T-helper 17 cell (primary cell): ENCODE results near the gene KIAA1958. TPM values are rescaled to one million over a fixed set of nuclear protein-coding genes. Genes with fewer than 3 reads are reported as not detected.
A peak's percentile ranks its signal among the peaks of the same experiment; 100 is the strongest.
"Not testable (repeated sequence)": the region's sequence is repeated elsewhere in the genome, so short reads cannot be mapped to it uniquely, and the experiment has no call there.

Experiments used
- ATAC-seq: fragments of 150-1000 bp; cut with Tn5 transposase; 2 replicates; pipeline ENCODE4 v1.10.0; 2021; ENCODE audit warnings: mild to moderate bottlenecking, moderate library complexity
- DNase-seq, 3 donors: peaks; one replicate each; pipeline versions ENCODE4 v3.0.0 to v3.0.0-alpha.2; 2020 to 2021
- H3K9me3 ChIP-seq: one replicate; pipeline ENCODE4 v1.7.0; 2013; ENCODE audit warnings: low read length, mild to moderate bottlenecking; ENCODE audit not compliant: control insufficient read depth, poor library complexity, severe bottlenecking
- H3K27ac Mint-ChIP-seq: one replicate; pipeline ENCODE4 v1.8.0; 2022; ENCODE audit warnings: mild to moderate bottlenecking, moderate library complexity, mixed read lengths
- H3K27me3 Mint-ChIP-seq: one replicate; pipeline ENCODE4 v1.8.0; 2022; ENCODE audit warnings: mixed read lengths
- H3K36me3 Mint-ChIP-seq: one replicate; pipeline ENCODE4 v1.8.0; 2022; ENCODE audit warnings: low read depth, mixed read lengths
- H3K4me1 Mint-ChIP-seq: one replicate; pipeline ENCODE4 v1.8.0; 2022; ENCODE audit warnings: mild to moderate bottlenecking, mixed read lengths
- H3K4me3 Mint-ChIP-seq: one replicate; pipeline ENCODE4 v1.8.0; 2022; ENCODE audit warnings: mild to moderate bottlenecking, moderate library complexity, mixed read lengths
- total RNA-seq, 4 donors: library from RNA in 2 of 4; stranded (reverse) in 2 of 4; gene quantifications; one replicate each; pipeline ENCODE4 v1.2.3 and lab custom pipeline; 2022 to 2026

Gene KIAA1958
- total RNA-seq, 2 donors from 2014 or later: 2.1 to 2.8 TPM

DNA sequence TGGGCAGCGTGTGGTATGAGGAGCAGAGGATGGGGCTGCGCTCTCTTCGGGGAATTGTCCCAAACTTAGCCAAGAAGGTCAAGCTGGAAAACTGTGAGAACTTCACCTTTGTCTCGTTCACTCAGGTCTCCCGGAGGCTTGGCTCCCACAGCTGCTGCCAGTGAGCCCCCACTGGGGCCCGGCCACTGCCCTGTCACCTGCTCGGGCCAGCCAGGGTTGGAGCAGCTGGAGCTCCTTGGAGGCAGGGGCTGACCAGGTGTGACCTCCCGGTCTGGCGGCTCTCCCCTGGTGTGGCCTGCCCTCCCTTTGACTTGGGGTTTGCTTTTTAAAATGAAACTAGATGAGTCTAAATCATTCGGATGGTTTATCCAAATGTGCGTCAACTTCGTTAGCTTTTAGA, 173.3 kb downstream of the KIAA1958 start:
- ATAC-seq: no peak
- Mint-ChIP-seq H3K36me3 (no peaks in the 10 kb centered on the region), H3K27ac (no peak overlapping the region), H3K4me3 (no peak overlapping the region), H3K4me1 (no peaks in the 10 kb centered on the region), H3K27me3 (no peaks in the 10 kb centered on the region)
- DNase-seq: no peak
- H3K9me3 ChIP-seq: no peaks in the 10 kb centered on the region

DNA sequence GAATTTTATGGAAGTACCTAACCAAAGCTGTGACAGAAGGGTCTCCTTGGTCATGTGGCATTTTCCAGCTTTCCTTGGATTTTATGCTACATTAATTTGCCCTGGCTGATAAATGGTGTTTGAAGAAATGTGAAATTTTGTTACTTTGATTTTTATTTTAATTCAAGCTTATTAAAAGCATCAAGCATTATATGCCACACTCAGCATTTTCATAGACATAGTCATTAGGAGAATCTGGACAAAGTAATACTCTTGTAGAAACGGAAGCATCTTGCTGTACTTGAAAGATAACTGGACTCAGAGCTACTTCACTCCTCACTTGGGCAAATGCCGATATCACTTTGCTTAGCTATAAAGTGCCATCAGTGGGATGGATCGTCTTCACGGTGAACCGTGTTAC, 177.1 kb downstream of the KIAA1958 start:
- H3K4me1 Mint-ChIP-seq: no peaks in the 10 kb centered on the region
- H3K9me3 ChIP-seq: no peaks in the 10 kb centered on the region
- no peaks in the 10 kb centered on the region for H3K27me3 Mint-ChIP-seq
- no peak overlapping the region for H3K27ac Mint-ChIP-seq
- no peak overlapping the region for H3K4me3 Mint-ChIP-seq
- H3K36me3 Mint-ChIP-seq: no peaks in the 10 kb centered on the region
- ATAC-seq (no peak), DNase-seq (no peak)

DNA sequence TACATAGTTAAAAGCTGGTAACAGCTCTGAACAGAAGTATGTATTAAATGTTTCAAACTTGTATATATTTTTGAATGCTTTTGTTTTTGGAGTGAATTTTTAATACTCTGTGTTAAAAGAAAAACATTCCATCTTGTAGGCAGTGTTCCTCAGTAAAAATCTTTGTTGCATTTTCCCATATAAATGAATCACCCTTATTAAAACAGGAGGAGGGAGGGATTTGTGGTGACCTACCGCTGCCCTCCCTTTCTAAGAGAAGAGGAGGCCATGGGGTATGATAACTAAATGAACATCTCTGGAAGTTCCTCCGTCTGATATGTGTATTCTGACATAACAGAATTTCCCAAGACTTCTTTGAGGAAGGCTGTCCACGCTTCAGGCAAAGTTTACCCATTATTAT, 177.9 kb downstream of the KIAA1958 start:
- no peaks in the 10 kb centered on the region for H3K9me3 ChIP-seq
- no peaks in the 10 kb centered on the region for H3K36me3 Mint-ChIP-seq
- ATAC-seq: no peak
- H3K27me3 Mint-ChIP-seq: no peaks in the 10 kb centered on the region
- no peak overlapping the region for H3K27ac Mint-ChIP-seq
- DNase-seq: no peak
- no peak overlapping the region for H3K4me3 Mint-ChIP-seq
- no peaks in the 10 kb centered on the region for H3K4me1 Mint-ChIP-seq

DNA sequence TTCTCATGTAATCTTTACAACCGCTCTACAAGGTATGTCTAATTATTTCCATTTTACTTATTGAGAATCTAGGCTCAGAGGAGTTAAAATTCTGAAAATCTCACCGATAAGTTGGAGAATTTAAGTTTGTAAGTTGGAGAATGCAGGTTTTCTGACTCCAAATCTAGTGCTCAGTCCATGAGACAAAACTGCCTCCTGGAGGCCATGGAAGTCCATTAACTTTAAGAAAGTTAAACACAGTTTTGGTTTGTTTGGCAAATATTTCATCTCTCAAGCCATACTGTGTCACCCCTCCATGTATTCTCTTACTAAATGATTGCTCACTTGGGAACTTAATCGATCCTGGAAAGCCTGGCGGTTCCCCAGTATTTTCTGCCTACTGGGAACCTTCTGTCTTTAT, 178.7 kb downstream of the KIAA1958 start:
- H3K4me3 Mint-ChIP-seq: no peak overlapping the region
- H3K27ac Mint-ChIP-seq: no peak overlapping the region
- H3K27me3 Mint-ChIP-seq: no peaks in the 10 kb centered on the region
- H3K4me1 Mint-ChIP-seq: no peaks in the 10 kb centered on the region
- no peaks in the 10 kb centered on the region for H3K9me3 ChIP-seq
- no peak for ATAC-seq
- no peaks in the 10 kb centered on the region for H3K36me3 Mint-ChIP-seq
- DNase-seq: no peak

DNA sequence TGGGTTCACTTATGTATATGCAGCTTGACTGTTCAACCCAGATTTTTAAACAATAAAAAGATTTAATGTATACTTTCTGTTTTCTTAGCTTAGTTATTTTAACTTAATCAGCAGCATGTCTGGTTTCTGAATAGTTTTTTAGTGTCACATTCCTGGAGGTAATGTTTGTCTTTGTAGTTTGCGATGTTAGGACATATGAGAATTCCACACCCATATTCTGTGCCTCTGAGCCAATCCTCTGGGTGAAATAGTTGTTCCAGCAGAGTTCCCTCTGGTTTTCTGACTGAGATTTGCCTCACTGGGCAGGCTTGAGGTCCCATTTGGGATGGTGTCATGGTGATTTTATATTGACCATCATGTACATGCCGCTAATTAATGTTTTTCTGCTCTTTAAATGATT, 182.7 kb downstream of the KIAA1958 start:
- DNase-seq: no peak
- no peak for ATAC-seq
- H3K4me1 Mint-ChIP-seq: no peaks in the 10 kb centered on the region
- H3K36me3 Mint-ChIP-seq: no peaks in the 10 kb centered on the region
- no peak overlapping the region for H3K4me3 Mint-ChIP-seq
- H3K9me3 ChIP-seq: no peaks in the 10 kb centered on the region
- H3K27ac Mint-ChIP-seq: no peak overlapping the region
- H3K27me3 Mint-ChIP-seq: no peaks in the 10 kb centered on the region

DNA sequence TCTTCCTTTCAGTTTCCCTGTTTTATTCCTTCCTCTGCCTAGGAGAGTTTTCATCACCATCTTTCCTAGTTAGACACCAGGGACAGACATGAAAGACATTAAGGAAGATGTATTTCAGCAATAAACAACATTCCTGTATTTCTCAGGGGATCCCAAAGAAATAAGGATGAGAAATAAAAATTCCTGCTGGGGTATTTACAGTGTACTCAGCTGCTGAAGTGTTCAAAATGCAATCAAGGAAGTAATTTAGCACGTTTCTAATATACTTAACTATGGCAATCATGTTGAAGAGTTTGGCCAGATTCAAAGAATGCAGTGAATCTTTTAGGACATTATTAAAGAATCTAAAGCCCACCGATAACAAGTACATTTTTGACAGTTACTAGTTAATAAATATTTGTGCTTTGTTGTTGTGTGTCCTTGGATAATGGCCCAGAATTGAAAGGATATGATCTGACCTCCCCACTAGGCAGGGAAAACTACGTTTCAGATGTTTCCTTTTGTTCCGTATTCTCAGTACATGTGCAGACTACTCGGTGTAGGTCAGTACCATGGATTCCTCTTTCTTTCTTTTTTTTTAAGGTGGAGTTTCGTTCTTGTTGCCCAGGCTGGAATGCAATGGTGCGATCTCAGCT, 184.5 kb downstream of the KIAA1958 start:
- Mint-ChIP-seq H3K4me1 (no peaks in the 10 kb centered on the region), H3K27ac (no peak overlapping the region), H3K27me3 (no peaks in the 10 kb centered on the region), H3K36me3 (no peaks in the 10 kb centered on the region), H3K4me3 (no peak overlapping the region)
- ATAC-seq (no peak), DNase-seq (no peak)
- no peaks in the 10 kb centered on the region for H3K9me3 ChIP-seq

DNA sequence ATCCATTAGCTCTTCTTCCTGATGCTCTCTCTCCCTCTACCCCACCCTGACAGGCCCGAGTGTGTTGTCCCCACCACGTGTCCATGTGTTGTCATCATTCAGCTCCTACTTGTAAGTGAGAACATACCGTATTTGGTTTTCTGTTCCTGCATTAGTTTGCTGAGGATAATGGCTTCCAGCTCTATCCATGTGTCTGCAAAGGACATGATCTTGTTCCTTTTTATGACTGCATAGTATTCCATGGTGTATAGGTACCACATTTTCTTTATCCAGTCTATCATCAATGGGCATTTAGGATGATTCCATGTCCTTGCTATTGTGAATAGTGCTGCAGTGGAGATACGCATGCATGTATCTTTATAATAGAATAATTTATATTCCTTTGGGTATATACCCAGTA, 186.6 kb downstream of the KIAA1958 start:
- H3K27me3 Mint-ChIP-seq, H3K36me3 Mint-ChIP-seq, DNase-seq, H3K9me3 ChIP-seq, H3K4me1 Mint-ChIP-seq, H3K27ac Mint-ChIP-seq, H3K4me3 Mint-ChIP-seq, ATAC-seq: not testable (repeated sequence)

DNA sequence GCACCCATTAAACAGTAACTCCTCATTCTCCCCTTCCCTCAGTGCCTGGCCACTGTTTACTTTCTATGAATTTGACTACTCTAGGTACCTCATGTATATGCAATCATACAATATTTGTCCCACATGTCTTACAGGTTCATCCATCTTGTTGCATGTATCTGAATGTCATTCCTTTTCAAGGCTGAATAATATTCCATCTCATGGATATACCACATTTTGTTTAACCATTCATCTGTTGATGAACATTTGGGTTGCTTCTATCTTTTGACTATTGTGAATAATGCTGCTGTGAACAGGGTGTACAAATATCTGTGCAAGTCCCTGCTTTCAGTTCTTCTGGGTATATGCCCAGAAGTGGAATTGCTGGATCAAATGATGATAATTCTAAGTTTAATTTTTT, 190.4 kb downstream of the KIAA1958 start:
- no peaks in the 10 kb centered on the region for H3K4me1 Mint-ChIP-seq
- H3K27ac Mint-ChIP-seq: no peak overlapping the region
- H3K9me3 ChIP-seq: peaks cover 5% of the 10 kb centered on the region
- DNase-seq (no peak), ATAC-seq (no peak)
- H3K36me3 Mint-ChIP-seq: peaks cover 2% of the 10 kb centered on the region
- H3K27me3 Mint-ChIP-seq: no peaks in the 10 kb centered on the region
- H3K4me3 Mint-ChIP-seq: no peak overlapping the region

DNA sequence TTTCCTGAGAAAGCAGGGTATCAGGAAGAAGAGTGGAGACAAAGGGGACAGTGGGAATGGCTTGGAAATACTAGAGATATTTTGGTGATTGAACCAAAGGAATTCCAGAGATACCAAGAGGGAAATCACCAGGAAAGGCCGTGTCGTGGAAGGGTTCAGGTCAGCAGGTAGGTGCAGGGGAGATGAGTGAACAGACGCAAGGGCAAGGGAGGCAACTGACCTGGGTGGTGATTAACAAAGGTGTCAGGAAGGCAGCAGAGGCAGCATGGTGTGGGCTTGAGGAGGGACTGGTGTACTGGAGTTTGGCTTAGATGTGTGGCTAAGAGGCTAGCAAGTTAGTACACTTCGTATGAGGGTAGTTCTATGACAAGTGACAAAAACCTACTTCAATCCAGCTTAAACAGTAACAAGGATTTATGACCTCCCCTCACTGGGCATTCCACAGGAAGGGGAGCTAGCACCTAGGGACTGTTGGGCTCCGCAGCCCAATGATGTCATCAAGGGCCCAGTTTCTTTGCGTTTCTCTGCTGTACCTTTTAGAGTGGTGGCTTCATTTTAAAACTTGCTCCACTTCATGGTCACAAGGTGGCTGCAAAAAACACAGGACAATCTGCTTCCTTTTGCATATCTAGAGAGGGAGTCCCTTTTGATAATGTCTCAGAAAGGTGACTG, 194.2 kb downstream of the KIAA1958 start:
- Mint-ChIP-seq H3K27me3 (no peaks in the 10 kb centered on the region), H3K4me1 (peaks cover 3% of the 10 kb centered on the region), H3K27ac (no peak overlapping the region), H3K36me3 (peaks cover 7% of the 10 kb centered on the region), H3K4me3 (no peak overlapping the region)
- DNase-seq (no peak), ATAC-seq (no peak)
- peaks cover 5% of the 10 kb centered on the region for H3K9me3 ChIP-seq

DNA sequence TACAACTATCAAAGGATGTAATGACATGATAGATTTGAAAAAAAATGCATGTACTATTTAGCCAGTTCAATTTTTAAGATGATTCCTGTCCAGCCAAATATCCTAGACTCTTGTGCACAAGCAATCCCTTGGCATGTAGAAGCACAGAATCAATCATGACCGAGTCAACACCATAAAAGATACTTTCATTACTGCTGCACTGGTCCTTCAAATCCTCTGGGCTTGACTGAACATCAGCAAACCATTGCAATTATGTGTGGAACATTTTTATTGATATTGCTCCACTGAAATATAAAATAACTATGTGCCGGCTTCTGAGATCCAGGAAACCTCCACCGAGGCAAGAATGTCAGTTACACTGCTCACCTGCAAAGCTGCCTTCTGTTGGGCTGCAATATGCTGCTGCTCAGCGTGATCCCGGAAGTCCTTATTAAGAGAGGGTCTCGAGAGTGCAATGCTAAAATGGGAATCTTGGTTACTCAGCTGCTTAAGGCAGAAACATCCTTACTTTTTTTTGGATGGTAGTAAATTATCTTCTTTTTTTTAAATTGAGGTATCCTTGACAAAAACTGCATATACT, 202.6 kb downstream of the KIAA1958 start:
- Mint-ChIP-seq H3K27me3 (no peaks in the 10 kb centered on the region), H3K4me3 (no peak overlapping the region), H3K4me1 (peaks cover 10% of the 10 kb centered on the region), H3K36me3 (peaks cover 20% of the 10 kb centered on the region), H3K27ac (no peak overlapping the region)
- no peaks in the 10 kb centered on the region for H3K9me3 ChIP-seq
- DNase-seq (no peak), ATAC-seq (no peak)

DNA sequence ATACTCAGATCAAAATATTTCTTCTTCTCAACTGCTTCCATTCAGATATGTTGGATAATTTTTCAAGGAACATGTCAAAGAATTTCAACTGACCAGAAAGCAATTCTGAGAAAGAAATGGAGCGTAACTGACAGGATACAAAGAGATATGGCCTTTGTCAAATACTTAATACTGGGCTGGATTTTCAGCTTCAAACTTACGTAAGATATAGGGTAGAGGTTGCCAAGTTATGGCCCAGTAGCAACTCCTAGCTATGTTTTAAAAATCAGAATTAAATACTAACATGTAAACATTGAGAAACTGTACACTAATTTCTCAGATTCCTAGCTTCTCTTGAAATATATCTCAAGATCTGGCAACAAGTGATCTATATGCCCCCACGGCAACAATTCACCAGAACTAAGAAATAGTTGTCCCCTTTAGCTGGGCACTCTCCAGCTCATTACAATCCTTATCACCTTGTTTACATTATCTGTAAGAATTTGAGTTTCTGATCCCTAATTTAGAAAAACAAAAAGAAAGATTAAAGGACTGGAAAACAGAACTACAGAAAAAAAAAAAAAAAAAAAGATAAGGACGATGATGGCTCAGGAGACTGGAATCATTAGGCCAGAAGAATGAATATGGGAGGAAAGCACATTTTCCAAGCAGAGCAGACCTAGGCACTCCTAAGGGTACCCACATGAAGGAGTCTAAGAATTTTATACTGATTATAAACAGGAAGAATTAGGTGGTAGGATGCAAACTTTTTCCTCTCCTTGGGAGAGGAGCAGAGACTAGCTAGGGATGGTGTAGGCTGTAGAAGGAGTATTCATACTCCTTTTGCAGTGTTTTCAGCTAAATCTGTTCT, 208.3 kb downstream of the KIAA1958 start:
- no peaks in the 10 kb centered on the region for H3K27me3 Mint-ChIP-seq
- no peak overlapping the region for H3K27ac Mint-ChIP-seq
- H3K36me3 Mint-ChIP-seq: peaks cover 9% of the 10 kb centered on the region
- H3K9me3 ChIP-seq: no peaks in the 10 kb centered on the region
- no peak overlapping the region for H3K4me3 Mint-ChIP-seq
- H3K4me1 Mint-ChIP-seq: peaks cover 15% of the 10 kb centered on the region
- ATAC-seq: no peak
- no peak for DNase-seq

DNA sequence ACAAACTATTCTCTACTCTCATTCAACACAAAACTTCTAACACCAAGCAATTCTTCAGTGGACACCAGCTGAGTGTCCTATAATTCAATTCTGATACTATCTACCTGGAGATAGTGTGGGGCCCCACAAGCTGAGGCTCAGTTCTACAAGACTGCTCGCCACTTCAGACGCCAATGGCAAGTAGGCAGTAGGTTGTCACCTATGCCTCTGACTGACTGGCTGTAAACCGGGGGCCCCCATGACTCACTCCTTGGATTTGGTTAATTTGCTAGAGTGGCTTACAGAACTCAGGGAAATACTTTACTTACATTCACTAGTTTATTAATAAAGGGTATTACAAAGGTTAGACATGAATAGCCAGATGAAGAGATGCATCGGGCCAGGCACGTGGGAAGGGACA, 209.8 kb downstream of the KIAA1958 start:
- H3K36me3 Mint-ChIP-seq: peaks cover 4% of the 10 kb centered on the region
- no peak for ATAC-seq
- no peak for DNase-seq
- no peaks in the 10 kb centered on the region for H3K27me3 Mint-ChIP-seq
- peaks cover 9% of the 10 kb centered on the region for H3K4me1 Mint-ChIP-seq
- no peaks in the 10 kb centered on the region for H3K9me3 ChIP-seq
- H3K4me3 Mint-ChIP-seq: no peak overlapping the region
- peak overlapping the region; percentile 34 for H3K27ac Mint-ChIP-seq

DNA sequence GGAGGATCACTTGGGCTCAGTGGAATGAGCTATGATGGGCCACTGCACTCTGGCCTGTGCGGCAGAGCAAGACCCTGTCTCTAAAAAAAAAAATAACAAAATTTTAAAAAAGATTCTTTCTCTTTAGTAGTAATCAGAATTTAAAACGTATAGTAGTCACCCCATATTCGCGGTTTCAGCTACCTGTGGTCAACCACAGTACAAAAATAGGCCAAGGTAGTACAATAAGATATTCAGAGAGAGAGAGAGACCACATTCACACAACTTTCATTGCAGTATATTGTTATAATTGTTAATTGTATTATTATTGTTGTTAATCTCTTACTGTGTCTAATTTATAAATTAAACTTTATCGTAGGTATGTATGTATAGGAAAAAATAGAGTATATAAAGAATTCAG, 212.6 kb downstream of the KIAA1958 start:
- Mint-ChIP-seq H3K27me3 (no peaks in the 10 kb centered on the region), H3K4me1 (peaks cover 5% of the 10 kb centered on the region), H3K4me3 (no peak overlapping the region), H3K36me3 (peaks cover 2% of the 10 kb centered on the region), H3K27ac (no peak overlapping the region)
- no peak for DNase-seq
- H3K9me3 ChIP-seq: no peaks in the 10 kb centered on the region
- peak; percentile 72 for ATAC-seq
